ENCODE results near the gene SPATA7.

Gene SPATA7

GRCh38 chr14:88420187-88420586 is 34.7 kb downstream of the SPATA7 start:
- H3K4me1 ChIP-seq (ENCODE audit: insufficient read depth, low read length): no peaks in the 10 kb centered on the region
- no peak overlapping the region for H3K9ac ChIP-seq (ENCODE audit: low read length)
- H3K27ac ChIP-seq (ENCODE audit: low read depth, low read length): no peak overlapping the region
- no peaks in the 10 kb centered on the region for H3K27me3 ChIP-seq (ENCODE audit: control insufficient read depth in 1 of 2, insufficient read depth in 2 of 2, low read length in 2 of 2)
- no peaks in the 10 kb centered on the region for H3K9me3 ChIP-seq (ENCODE audit: low read length)
- peaks cover 4% of the 10 kb centered on the region for H3K36me3 ChIP-seq (ENCODE audit: insufficient read depth, low read length)
- no peak overlapping the region for H3K4me3 ChIP-seq (ENCODE audit: low read depth in 1 of 2, low read length in 2 of 2)

GRCh38 chr14:88421286-88421685 is 35.8 kb downstream of the SPATA7 start:
- H3K27ac ChIP-seq (ENCODE audit: low read depth, low read length): no peak overlapping the region
- no peak overlapping the region for H3K9ac ChIP-seq (ENCODE audit: low read length)
- H3K4me1 ChIP-seq (ENCODE audit: insufficient read depth, low read length): no peaks in the 10 kb centered on the region
- H3K27me3 ChIP-seq (ENCODE audit: control insufficient read depth in 1 of 2, insufficient read depth in 2 of 2, low read length in 2 of 2): no peaks in the 10 kb centered on the region
- H3K36me3 ChIP-seq (ENCODE audit: insufficient read depth, low read length): peaks cover 4% of the 10 kb centered on the region
- H3K9me3 ChIP-seq (ENCODE audit: low read length): no peaks in the 10 kb centered on the region
- H3K4me3 ChIP-seq (ENCODE audit: low read depth in 1 of 2, low read length in 2 of 2): no peak overlapping the region

GRCh38 chr14:88422047-88422446 is 36.6 kb downstream of the SPATA7 start:
- Histone ChIP-seq H3K36me3 (ENCODE audit: insufficient read depth, low read length) (no peaks in the 10 kb centered on the region), H3K27me3 (ENCODE audit: control insufficient read depth in 1 of 2, insufficient read depth in 2 of 2, low read length in 2 of 2) (no peaks in the 10 kb centered on the region), H3K4me1 (ENCODE audit: insufficient read depth, low read length) (no peaks in the 10 kb centered on the region), H3K9ac (ENCODE audit: low read length) (no peak overlapping the region), H3K9me3 (ENCODE audit: low read length) (no peaks in the 10 kb centered on the region), H3K4me3 (ENCODE audit: low read depth in 1 of 2, low read length in 2 of 2) (no peak overlapping the region), H3K27ac (ENCODE audit: low read depth, low read length) (no peak overlapping the region)

- no peaks in the 10 kb centered on the region for H3K36me3 ChIP-seq (ENCODE audit: insufficient read depth, low read length)
- H3K9me3 ChIP-seq (ENCODE audit: low read length): no peaks in the 10 kb centered on the region
- H3K4me3 ChIP-seq (ENCODE audit: low read depth in 1 of 2, low read length in 2 of 2): no peak overlapping the region
- H3K9ac ChIP-seq (ENCODE audit: low read length): no peak overlapping the region
- no peaks in the 10 kb centered on the region for H3K4me1 ChIP-seq (ENCODE audit: insufficient read depth, low read length)
- H3K27me3 ChIP-seq (ENCODE audit: control insufficient read depth in 1 of 2, insufficient read depth in 2 of 2, low read length in 2 of 2): no peaks in the 10 kb centered on the region
- no peak overlapping the region for H3K27ac ChIP-seq (ENCODE audit: low read depth, low read length)
Observed at GRCh38 chr14:88422919-88423650, 37.6 kb downstream of the SPATA7 start.

GRCh38 chr14:88424573-88424972 is 39.1 kb downstream of the SPATA7 start:
- H3K27ac ChIP-seq (ENCODE audit: low read depth, low read length): no peak overlapping the region
- no peaks in the 10 kb centered on the region for H3K4me1 ChIP-seq (ENCODE audit: insufficient read depth, low read length)
- peaks cover 3% of the 10 kb centered on the region for H3K36me3 ChIP-seq (ENCODE audit: insufficient read depth, low read length)
- H3K4me3 ChIP-seq (ENCODE audit: low read depth in 1 of 2, low read length in 2 of 2): no peak overlapping the region
- no peak overlapping the region for H3K9ac ChIP-seq (ENCODE audit: low read length)
- H3K9me3 ChIP-seq (ENCODE audit: low read length): no peaks in the 10 kb centered on the region
- H3K27me3 ChIP-seq (ENCODE audit: control insufficient read depth in 1 of 2, insufficient read depth in 2 of 2, low read length in 2 of 2): no peaks in the 10 kb centered on the region

- Histone ChIP-seq H3K9me3 (ENCODE audit: low read length) (no peaks in the 10 kb centered on the region), H3K36me3 (ENCODE audit: insufficient read depth, low read length) (peaks cover 4% of the 10 kb centered on the region), H3K27ac (ENCODE audit: low read depth, low read length) (no peak overlapping the region), H3K27me3 (ENCODE audit: control insufficient read depth in 1 of 2, insufficient read depth in 2 of 2, low read length in 2 of 2) (no peaks in the 10 kb centered on the region), H3K9ac (ENCODE audit: low read length) (no peak overlapping the region), H3K4me3 (ENCODE audit: low read depth in 1 of 2, low read length in 2 of 2) (no peak overlapping the region), H3K4me1 (ENCODE audit: insufficient read depth, low read length) (no peaks in the 10 kb centered on the region)
Observed at GRCh38 chr14:88426271-88426670, 40.8 kb downstream of the SPATA7 start.

- no peaks in the 10 kb centered on the region for H3K9me3 ChIP-seq (ENCODE audit: low read length)
- H3K4me1 ChIP-seq (ENCODE audit: insufficient read depth, low read length): no peaks in the 10 kb centered on the region
- H3K36me3 ChIP-seq (ENCODE audit: insufficient read depth, low read length): peaks cover 4% of the 10 kb centered on the region
- no peaks in the 10 kb centered on the region for H3K27me3 ChIP-seq (ENCODE audit: control insufficient read depth in 1 of 2, insufficient read depth in 2 of 2, low read length in 2 of 2)
- no peak overlapping the region for H3K4me3 ChIP-seq (ENCODE audit: low read depth in 1 of 2, low read length in 2 of 2)
- H3K9ac ChIP-seq (ENCODE audit: low read length): no peak overlapping the region
- no peak overlapping the region for H3K27ac ChIP-seq (ENCODE audit: low read depth, low read length)
Observed at GRCh38 chr14:88430976-88431375, 45.5 kb downstream of the SPATA7 start.

GRCh38 chr14:88437658-88438057 is 52.2 kb downstream of the SPATA7 start:
- Histone ChIP-seq H3K9ac (ENCODE audit: low read length) (no peak overlapping the region), H3K4me3 (ENCODE audit: low read depth in 1 of 2, low read length in 2 of 2) (no peak overlapping the region), H3K4me1 (ENCODE audit: insufficient read depth, low read length) (no peaks in the 10 kb centered on the region), H3K27ac (ENCODE audit: low read depth, low read length) (no peak overlapping the region), H3K9me3 (ENCODE audit: low read length) (no peaks in the 10 kb centered on the region), H3K36me3 (ENCODE audit: insufficient read depth, low read length) (peaks cover 6% of the 10 kb centered on the region), H3K27me3 (ENCODE audit: control insufficient read depth in 1 of 2, insufficient read depth in 2 of 2, low read length in 2 of 2) (no peaks in the 10 kb centered on the region)

GRCh38 chr14:88439088-88439487 is 53.6 kb downstream of the SPATA7 start:
- no peaks in the 10 kb centered on the region for H3K27me3 ChIP-seq (ENCODE audit: control insufficient read depth in 1 of 2, insufficient read depth in 2 of 2, low read length in 2 of 2)
- peaks cover 6% of the 10 kb centered on the region for H3K36me3 ChIP-seq (ENCODE audit: insufficient read depth, low read length)
- H3K9ac ChIP-seq (ENCODE audit: low read length): no peak overlapping the region
- no peaks in the 10 kb centered on the region for H3K9me3 ChIP-seq (ENCODE audit: low read length)
- no peak overlapping the region for H3K27ac ChIP-seq (ENCODE audit: low read depth, low read length)
- H3K4me1 ChIP-seq (ENCODE audit: insufficient read depth, low read length): no peaks in the 10 kb centered on the region
- H3K4me3 ChIP-seq (ENCODE audit: low read depth in 1 of 2, low read length in 2 of 2): no peak overlapping the region

- Histone ChIP-seq H3K9me3 (ENCODE audit: low read length) (no peaks in the 10 kb centered on the region), H3K36me3 (ENCODE audit: insufficient read depth, low read length) (peaks cover 10% of the 10 kb centered on the region), H3K9ac (ENCODE audit: low read length) (no peak overlapping the region), H3K4me3 (ENCODE audit: low read depth in 1 of 2, low read length in 2 of 2) (no peak overlapping the region), H3K4me1 (ENCODE audit: insufficient read depth, low read length) (no peaks in the 10 kb centered on the region), H3K27ac (ENCODE audit: low read depth, low read length) (no peak overlapping the region), H3K27me3 (ENCODE audit: control insufficient read depth in 1 of 2, insufficient read depth in 2 of 2, low read length in 2 of 2) (no peaks in the 10 kb centered on the region)
Observed at GRCh38 chr14:88452231-88452630, 66.8 kb downstream of the SPATA7 start.

- Histone ChIP-seq H3K27me3 (ENCODE audit: control insufficient read depth in 1 of 2, insufficient read depth in 2 of 2, low read length in 2 of 2) (no peaks in the 10 kb centered on the region), H3K4me1 (ENCODE audit: insufficient read depth, low read length) (no peaks in the 10 kb centered on the region), H3K27ac (ENCODE audit: low read depth, low read length) (no peak overlapping the region), H3K9ac (ENCODE audit: low read length) (no peak overlapping the region), H3K9me3 (ENCODE audit: low read length) (no peaks in the 10 kb centered on the region), H3K36me3 (ENCODE audit: insufficient read depth, low read length) (peaks cover 10% of the 10 kb centered on the region), H3K4me3 (ENCODE audit: low read depth in 1 of 2, low read length in 2 of 2) (no peak overlapping the region)
Observed at GRCh38 chr14:88454886-88455285, 69.4 kb downstream of the SPATA7 start.

GRCh38 chr14:88463318-88463717 is 77.9 kb downstream of the SPATA7 start:
- H3K9ac ChIP-seq (ENCODE audit: low read length): no peak overlapping the region
- H3K27me3 ChIP-seq (ENCODE audit: control insufficient read depth in 1 of 2, insufficient read depth in 2 of 2, low read length in 2 of 2): no peaks in the 10 kb centered on the region
- no peaks in the 10 kb centered on the region for H3K4me1 ChIP-seq (ENCODE audit: insufficient read depth, low read length)
- peaks cover 17% of the 10 kb centered on the region for H3K36me3 ChIP-seq (ENCODE audit: insufficient read depth, low read length)
- H3K9me3 ChIP-seq (ENCODE audit: low read length): no peaks in the 10 kb centered on the region
- H3K4me3 ChIP-seq (ENCODE audit: low read depth in 1 of 2, low read length in 2 of 2): no peak overlapping the region
- H3K27ac ChIP-seq (ENCODE audit: low read depth, low read length): no peak overlapping the region

All from muscle layer of colon (tissue), 2 donors.